T-helper 1 cell treated with Interleukin-12 subunit alpha and Interleukin-12 subunit beta and Interleukin-4 antibody, amounts not matched to agents 30 ng/mL and 1 ng/mL, for 36 hours (primary cell): Measurements from ENCODE around the gene PHLDB3. TPM values are rescaled to one million over a fixed set of nuclear protein-coding genes. Genes with fewer than 3 reads are reported as not detected.

Experiments
- intact Hi-C: fragments of 100-400 bp; cut with micrococcal nuclease; formaldehyde crosslinking; loops from one replicate; pipeline ENCODE4 v1.15.1; 2024
- total RNA-seq: library from RNA; stranded (reverse); gene quantifications from 2 replicates; pipeline ENCODE4 v1.2.3, GENCODE V29; 2022

Gene PHLDB3
- total RNA-seq, 1 donor from 2014 or later = 23.8 TPM

DNA sequence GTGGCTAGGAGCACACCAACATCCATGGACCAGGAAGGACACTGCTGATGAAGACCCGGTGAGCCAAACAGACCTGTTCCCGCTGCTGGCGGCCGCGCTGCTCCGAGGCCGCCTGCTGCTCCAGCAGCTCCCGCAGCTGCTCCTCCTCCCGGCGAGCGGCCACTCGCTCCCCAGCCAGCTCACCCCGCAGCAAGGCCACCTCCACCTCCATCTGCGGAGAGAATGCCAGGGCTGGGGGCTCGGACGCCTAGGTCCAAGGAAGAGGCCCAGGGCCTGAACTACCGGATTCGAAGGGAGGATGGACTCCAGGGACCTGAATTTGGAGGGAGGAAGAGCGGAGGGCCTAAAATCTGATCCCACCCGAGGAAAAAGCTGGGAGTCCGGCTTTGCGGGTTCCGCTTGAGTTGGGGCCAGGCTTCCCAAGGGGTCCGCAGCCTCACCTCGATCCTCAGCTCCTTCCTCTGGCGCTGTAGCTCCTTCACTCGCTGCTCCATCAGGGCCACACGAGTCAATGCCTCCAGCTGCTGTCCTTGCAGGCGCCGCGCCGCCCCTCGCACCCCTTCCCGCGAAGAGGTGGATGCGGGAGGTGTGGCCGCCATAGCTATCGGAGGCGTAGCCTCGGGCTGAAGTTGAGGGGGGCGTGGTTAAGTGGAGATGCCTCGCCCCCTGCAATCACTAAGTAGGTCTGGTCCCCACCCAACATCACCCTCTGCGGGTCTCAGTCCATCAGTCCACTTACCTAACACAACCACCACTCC, 2.7 kb downstream of the PHLDB3 start:
- intact Hi-C loops = no loop called here

DNA sequence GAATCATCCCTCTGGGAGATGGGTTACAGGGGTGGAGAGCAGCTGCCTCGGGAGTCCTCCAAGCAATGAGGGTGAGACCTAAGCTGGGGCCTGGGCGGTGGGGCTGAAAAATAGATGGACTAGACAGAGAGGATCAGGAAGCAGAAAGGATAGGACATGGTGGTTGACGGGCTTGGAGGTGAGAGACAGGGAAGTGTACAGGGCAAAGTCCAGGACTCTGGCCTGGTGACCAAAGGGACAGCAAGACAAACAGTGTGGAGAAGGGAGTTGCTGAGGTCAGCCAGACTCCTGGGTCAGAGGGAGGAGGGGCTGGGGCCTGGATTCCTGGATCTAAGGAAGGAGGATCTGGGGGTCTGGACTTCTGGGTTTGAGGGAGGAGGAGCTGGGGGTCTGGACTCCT, 5.5 kb downstream of the PHLDB3 start:
- intact Hi-C loops = no loop called here

DNA sequence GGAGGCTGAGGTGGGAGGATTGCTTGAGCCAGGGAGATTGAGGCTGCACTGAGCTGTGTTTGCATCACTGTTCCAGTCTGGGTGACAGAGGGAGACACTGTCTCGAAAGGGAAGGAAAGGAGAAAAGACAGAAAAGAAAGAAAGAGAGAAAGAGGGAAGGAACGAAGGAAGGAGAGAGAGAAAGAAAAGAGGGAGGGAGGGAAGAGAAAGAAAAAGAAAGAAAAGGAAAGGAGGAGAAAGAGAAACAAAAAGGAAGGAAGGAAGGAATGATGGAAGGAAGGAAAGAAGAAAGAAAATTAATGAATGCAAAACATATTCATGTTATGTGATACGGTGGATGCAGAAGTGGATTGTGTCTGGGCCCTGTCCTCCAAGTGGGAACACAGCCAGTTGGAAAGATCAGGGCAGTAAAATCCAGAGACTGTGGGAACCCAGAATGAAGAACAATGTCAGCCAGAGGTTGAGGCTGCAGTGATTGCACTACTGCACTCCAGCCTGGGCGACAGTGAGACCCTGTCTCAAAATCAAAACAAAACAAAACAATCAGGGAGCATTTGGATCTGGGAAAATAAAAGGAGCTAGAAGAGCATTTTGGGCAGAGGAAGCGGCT, 6.2 kb downstream of the PHLDB3 start:
- intact Hi-C loops = no loop called here

DNA sequence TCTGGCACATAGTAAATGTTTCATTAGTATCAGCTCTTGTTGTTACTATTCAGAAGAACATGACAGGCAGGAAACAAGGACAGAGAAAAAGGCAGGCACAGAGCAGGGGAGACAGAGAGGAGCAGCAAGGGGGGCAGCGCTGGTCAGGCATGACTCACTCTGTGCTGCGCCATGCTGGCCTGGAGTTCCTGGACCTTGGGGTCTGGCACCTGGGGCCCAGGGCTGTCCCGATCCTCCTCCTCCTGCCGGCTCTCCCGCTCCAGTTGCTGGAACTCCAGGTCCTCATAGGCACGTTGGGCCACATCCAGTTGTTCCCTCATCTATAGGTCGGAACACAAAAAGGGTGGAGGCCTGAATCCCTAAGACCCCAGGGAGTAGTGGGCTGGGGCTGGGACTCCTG, 7.6 kb downstream of the PHLDB3 start:
- intact Hi-C loops = no loop called here

DNA sequence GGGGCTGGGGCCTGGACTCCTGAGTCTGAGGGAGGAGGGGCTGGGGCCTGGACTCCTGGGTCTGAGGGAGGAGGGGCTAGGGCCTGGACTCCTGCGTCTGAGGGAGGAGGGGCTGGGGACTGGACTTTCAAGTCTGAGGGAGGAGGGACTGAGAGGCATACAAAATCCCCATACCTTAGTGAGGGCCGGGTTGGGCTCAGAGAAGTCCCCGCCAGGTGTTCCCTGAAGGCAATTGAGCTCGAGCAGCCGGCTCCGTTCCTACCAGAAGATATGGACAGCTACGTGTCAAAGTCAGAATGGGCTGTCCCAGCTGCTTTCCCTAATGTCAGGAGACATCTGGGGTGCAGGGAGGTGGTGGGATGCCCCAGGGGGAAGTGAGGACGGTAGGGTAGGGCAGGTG, 9.5 kb downstream of the PHLDB3 start:
- intact Hi-C loops = no loop called here

DNA sequence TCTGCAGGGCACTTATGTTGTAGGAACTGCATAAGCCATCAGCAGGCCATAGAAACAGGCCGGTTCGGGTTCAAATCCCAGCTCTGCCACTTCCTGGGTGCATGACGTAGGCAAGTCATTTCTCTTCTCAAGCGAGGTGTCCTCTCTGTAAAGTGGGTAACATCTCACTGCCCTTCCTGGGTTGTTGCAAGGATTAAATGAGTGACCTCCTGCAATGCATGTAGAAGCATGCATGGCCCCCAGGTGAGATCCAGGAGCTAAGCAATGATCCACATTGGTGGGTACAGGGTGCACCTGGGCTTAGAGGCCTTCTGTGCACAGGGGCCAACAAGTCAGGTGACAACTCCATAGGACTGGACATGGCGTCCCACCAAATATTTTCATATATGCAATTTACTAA, 13.8 kb downstream of the PHLDB3 start:
- intact Hi-C loops = no loop called here

DNA sequence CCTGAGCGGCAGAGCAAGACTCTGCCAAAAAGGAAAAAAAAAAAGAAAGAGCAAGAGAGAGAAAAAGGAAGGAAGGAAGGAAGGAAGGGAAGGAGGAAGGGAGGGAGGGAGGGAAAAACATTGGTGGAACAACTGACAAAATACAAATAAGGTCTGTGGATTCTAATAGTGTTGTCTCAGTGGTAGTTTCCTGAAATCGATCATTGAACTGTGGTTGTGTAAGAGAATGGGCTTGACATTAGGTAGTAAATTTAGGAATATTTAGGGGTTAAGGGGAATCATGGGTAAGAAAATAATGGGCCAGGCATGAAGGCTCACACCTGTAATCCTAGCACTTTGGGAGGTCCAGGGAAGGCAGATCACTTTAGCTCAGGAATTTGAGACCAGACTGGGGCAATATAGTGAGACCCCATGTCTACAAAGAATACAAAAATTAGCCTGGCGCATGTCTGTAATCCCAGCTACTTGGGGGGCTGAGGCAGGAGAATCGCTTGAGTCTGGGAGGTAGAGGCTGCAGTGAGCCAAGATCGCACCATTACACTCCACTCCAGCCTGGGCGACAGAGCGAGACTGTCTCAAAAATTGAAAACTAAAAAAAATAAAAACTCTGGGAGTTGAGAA, 14.5 kb downstream of the PHLDB3 start:
- intact Hi-C loops = no loop called here

DNA sequence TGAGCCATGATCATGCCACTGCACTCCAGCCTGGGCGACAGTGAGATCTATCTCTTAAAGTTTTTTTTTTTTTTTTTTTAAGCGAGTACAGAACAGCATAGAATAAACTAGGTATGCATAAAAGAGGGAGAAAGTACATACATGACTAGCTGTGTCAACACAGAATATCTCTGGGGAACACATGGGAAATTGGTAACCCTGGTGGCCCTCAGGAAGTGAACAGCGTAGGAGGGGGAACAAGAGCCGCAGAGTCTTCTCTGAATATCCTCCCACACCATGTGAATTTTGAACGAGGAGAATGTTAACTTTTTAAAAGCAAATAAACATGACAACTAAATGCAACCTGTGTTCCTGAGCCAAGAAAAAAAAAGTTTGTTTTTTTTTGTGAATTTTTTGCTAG, 15.2 kb downstream of the PHLDB3 start:
- intact Hi-C loops = no loop called here

DNA sequence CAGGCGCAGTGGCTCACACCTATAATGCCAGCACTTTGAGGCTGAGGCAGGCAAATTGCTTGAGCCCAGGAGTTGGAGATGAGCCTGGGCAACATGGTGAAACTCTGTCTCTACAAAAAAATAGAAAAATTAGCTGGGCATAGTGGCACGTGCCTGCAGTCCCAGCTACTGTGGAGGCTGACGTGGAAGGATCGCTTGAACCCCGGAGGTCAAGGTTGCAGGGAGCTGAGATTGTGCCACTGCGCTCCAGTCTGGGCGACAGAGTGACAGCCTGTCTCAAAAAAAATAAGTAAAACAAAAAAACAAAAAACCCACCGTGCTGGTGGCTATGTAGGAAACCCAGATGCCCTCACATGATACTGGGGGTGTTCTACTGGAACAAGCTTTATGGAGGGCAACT, 16.4 kb downstream of the PHLDB3 start:
- intact Hi-C loops = no loop called here

DNA sequence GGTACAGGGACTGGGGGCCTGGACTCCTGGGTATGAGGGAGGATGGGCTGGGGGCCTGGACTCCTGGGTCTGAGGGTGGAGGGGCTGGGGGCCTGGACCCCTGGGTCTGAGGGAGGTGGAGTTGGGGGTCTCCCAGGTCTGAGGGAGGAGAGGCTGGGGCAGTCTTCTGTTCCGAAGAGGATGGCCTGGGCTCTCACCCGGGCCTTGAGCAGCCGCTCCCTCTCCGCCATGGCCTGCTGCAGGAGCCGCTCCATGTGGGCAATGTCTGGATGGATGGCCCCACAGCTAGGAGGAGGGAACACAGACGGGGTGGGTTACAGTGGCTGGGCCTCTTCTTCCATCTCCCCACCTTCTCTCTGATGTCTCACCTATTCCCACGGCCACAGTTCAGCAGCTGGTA, 18.1 kb downstream of the PHLDB3 start:
- intact Hi-C loops = no loop called here

DNA sequence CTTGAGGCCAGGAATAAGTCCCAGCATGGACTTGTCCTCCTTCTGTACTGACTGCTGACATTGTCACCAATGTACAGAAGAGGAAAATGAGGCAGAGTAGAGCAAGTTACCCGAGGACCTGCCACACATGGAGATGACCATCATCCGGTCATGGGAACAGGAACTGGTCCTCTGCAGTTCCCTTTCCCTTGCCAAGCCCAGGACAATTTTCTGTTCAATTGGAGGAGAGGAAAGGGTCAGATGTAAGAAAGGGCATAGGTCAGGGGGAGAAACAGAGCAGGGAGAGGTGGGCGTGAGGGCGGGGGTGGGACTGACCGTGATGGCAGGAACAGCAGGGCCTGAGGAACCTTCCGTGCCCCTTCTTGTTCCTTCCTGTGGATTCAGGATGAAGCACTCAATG, 18.6 kb downstream of the PHLDB3 start:
- intact Hi-C loops = no loop called here

DNA sequence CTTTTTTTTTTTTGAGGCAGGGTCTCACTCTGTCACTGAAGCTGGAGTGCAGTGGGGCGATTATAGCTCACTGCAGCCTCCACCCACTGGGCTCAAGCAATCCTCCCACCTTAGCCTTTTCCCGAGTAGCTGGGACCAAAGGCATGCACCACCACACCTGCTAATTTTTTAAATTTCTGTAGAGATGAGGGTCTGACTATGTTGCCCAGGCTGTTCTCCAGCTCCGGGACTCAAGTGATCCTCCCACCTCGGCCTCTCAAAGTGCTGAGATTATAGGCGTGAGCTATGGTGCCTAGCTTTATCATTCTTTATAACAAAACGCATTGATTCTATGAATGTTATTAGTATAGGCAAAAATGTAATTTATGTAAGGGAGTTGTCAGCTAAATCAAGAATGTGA, 21.3 kb downstream of the PHLDB3 start:
- intact Hi-C loops = no loop called here

DNA sequence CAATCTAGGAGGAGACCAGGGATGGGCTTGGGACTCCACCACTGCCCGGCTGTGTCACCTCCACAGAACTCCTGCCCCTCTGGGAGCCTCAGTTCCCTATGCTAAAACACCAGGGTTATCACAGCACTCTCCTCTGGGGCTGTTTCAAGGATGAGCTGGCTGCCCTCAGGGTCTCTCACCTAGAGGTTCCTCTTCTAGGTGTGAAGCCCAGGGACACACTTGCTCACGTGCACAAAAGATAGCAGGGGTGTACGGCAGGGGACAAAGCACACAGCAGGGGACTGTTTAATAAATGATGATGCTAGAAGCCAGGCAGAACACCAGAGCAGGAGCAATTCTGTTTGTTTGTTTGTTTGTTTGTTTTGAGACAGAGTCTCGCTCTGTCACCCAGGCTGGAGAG, 22.4 kb downstream of the PHLDB3 start:
- intact Hi-C loops = no loop called here

DNA sequence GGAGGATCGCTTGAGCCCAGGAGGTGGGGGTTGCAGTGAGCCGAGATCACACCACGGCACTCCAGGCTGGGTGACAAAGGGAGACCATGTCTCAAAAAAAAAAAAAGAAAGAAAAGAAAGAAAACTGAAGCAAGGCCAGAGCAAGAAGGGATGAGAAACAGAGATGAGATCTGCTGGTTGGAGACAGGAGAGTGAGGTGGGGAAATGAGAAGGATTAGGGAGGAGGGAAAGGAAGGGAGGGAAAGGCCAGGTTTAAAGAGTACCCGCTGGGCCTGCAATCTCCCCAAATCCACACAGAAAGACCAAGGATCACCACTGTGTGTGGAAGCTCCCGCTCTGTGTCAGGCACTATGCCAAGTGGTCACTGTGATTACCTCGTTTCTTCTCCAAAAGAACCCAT, 22.8 kb downstream of the PHLDB3 start:
- intact Hi-C loops = no loop called here

DNA sequence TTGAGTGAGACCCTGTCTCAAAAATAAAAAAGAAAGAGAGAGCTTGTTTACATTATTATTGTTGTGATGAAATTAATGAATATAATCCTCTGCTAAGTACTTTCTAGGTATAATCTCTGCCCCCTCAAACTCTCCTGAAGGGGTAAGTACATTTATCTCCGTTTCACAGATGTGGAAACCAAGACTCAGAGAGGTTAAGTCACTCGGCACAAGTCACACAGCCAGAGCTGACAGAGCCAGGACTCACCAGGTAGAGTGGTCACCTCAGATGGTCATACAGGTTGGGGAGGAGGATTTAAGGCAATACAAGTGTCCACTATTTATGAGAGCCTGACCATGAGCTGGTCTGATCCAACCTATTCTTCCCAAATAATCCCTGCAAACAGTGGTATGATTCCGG, 24.0 kb downstream of the PHLDB3 start:
- intact Hi-C loops = no loop called here

DNA sequence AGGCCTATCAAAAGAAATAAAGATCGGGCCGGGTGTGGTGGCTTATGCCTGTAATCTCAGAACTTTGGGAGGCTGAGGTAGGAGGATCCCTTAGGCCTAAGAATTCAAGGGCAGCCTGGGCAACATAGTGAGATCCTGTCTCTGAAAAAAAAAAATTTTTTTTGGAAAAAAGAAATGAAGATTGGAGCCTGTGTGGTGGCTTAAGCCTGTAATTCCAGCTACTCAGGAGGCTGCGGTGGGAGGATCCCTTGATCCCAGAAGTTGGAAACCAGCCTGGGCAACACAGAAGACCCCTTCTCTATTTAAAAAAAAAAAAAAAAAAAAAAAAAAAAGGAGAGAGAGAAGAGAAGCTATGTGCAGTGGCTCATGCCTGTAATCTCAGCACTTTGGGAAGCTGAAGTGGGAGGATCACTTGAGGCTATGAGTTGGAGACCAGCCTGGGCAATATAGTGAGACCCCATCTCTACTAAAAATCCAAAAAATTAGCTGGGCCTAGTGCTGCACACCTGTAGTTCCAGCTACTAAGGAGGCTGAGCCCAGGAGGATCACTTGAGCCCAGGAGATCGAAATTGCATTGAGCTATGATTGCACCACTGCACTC, 24.5 kb downstream of the PHLDB3 start:
- intact Hi-C loops = no loop called here

DNA sequence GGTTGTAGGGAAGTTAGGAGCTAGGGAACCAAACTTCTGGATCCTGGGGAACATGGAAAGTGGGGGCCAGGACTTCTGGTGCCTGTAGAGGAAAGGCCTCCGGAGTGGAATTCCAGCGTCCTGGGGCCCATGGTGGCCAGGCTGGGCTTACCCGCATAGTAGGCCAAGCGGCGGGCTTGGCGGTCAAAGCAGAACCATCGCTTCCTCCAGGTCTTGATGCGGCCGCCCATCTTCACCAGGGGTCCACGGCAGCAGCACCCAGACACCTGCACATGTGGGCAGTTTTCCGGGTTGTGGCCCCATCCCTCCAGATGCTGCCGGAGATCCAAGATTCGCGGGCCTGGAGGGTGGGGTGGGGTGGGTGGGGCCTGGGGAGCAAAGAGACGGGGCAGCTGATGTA, 25.3 kb downstream of the PHLDB3 start:
- intact Hi-C loops = no loop called here

DNA sequence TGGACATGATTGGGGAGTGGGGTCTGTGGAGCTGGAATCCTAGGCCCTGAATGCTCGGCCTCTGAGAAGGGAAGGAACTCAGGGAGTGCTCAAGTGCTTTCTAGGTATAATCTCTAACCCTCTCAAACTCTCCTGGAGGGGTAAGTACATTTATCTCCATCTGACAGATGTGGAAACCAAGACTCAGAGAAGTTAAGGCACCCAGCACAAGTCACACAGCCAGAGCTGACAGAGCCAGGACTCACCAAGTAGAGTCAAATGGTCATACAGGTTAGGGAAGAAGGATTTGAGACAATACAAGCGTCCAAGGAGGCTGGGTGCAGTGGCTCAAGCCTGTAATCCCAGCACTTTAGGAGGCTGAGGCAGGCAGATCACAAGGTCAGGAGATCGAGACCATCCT, 26.2 kb downstream of the PHLDB3 start:
- intact Hi-C loops = no loop called here

DNA sequence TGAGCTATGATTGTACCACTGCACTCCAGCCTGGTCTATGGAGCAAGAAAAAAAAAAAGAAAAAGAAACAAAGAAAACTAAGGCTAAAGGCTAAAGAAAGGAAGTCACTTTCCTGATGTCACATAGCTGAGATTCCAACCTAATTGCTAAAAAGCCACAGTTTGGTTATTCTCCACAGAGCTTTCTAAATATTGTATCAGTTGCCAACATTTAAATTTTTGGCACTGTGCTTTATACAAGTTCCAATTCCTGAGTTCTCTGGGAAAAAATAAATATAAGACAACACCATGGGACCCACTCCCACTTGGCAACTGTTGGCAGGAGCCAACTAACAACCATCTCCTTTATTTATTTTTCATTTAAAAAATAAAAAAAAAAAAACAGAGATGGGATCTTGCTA, 27.9 kb downstream of the PHLDB3 start:
- intact Hi-C loops = no loop called here

DNA sequence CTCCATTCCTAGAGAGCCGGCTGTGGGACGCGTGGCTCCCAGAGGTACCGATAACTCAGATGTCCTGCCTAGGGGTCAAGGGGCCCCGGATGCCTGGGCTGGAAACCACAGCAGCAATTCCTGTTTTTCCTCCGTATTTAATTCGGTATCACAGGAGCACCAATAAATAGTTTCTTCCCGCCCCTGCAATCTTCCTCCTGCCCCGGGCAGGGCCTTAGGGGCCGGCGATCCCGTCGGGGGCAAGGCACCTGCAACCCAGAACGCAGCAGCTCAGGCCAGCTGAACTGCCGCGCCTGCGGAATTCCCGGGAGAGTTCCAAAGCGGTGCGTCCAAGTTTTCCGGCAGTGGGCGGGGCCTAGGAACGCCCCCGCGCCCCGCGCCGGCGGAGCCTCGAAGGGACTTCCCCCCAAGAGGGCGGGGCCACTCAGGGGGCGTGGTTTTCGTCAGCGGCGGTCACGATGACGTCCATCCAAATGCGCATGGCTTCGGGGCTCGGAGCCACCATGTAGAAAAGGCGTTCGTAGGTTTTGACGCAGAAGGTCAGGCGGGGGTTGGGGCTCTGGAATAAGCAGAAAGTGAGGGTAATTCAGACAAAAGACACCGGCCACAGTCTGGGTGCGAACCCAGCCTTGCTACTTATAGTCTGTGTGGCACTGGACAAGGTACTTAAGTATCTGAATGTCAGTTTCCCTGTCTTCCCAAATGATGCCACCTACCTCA, 29.4 kb downstream of the PHLDB3 start:
- intact Hi-C loops = loop anchor here (1.0 kb wide), 3 partner anchors 12 to 29 kb away; partner anchors contain the start of gene PHLDB3

DNA sequence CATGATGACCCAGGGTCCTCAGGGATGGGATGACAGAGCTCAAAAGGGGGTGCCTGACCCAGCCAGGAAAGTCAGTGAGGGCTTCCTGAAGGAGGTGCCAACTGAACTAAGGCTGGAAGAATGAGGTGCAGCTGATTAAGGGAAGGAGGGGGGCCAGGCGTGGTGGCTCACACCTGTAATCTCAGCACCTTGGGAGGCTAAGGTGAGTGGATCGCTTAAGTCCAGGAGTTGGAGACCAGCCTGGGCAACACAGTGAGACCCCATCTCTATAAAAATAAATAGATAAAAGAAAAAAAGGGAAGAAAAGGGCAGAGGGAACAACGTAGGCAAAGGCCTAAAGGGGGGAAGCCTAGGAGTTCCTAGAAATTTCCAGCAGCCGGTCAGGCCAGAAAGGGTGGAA, 30.1 kb downstream of the PHLDB3 start:
- intact Hi-C loops = no loop called here

DNA sequence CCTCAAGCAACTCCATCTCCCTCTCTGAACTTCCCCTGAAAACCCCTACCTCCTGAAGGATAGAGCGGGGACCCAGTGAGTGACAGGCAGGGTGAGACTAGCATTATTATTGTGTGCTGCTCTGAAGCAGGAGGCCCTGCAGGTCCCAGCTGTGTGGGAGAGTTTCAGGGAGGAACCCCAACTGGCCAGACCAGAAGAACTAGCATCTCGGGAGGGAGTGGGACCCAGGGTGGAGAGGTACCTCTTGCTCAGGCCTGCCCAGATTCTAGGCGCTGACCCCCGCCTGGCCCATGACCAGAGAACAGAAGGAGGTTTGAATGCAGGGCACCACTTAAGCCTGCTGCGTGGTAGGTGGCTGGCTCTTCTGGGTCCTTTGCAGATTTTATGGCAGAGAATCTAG, 33.5 kb downstream of the PHLDB3 start:
- intact Hi-C loops = no loop called here
